GM19193 (cell line): Measurements from ENCODE around the gene LIMK1.
A peak's percentile ranks its signal among the peaks of the same experiment; 100 is the strongest.

Source experiments
- POLR2A ChIP-seq: IDR thresholded peaks from 4 replicates; pipeline ENCODE4 v1.6.1; 2011; ENCODE audit not compliant: insufficient read depth, insufficient read length; ENCODE audit errors: extremely low read depth

Gene LIMK1

GRCh38 chr7:74083117-74083876 lies at the start of gene LIMK1:
TSS of gene LIMK1 (plus strand) at chr7:74083804. CDS start at chr7:74083991, 187 bp downstream.
- TF ChIP-seq POLR2A, result peak; percentile 62

- TF ChIP-seq POLR2A, result no peak
Observed at GRCh38 chr7:74037609-74038008, 46.0 kb upstream of the LIMK1 start.

GRCh38 chr7:74038194-74038961 lies 45.2 kb upstream of the LIMK1 start:
- TF ChIP-seq POLR2A, result no peak

DNA sequence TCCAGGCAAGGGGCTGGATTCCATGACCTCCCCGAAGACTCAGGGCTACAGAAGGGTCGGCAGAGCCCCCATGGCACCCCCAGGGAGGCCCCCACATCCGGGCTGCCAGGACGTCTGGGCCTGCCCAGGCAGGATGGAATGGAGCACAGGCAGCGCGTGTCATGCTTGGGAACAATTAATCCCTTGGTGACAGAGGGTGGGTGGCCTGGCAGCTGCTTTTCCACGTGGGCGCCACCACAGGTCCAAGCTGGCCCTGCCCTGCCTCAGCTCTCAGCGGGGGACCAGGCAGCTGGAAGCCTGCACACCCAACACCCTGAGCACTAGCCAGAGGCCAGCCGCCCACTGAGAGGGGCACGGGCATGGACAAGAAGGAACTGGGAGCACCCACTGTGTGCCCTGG lies 44.3 kb upstream of the LIMK1 start:
- no peak for TF ChIP-seq POLR2A

DNA sequence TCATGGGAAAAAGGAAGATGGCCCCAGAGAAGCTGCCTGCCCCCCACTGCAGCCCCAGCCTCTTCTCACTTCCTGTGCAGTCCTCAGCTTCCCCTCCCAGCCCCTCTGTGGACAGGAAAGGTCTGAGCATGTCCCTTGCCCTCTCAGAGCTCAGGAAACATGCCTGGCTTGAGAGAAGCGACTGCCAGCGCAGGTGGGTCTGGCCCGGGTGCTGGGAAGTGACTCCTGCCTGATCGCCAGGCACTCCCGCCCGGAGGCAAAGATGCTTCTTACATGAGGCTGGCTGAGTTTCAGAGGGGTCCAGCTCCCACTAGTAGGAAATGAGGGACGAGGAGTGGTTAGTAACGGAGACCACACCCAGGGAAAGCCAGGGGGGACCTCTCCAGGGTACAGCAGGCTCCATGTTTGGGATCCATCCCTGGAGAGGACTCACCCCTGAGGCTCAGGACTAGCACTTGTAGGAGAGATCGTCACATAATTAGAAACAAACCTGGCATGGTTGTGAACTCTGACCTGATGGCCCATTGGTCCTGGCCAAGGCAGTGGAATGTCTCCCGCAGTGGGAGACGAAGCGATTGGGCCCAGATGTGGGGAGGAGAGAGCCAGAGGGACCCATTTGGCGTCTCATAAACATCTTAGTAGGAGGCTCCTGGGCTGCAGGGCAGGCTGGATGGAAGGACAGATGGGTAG lies 43.4 kb upstream of the LIMK1 start:
- TF ChIP-seq POLR2A, result no peak

GRCh38 chr7:74040791-74041520 lies 42.6 kb upstream of the LIMK1 start:
- TF ChIP-seq POLR2A, result no peak

- no peak for TF ChIP-seq POLR2A
Observed at GRCh38 chr7:74042746-74043522, 40.7 kb upstream of the LIMK1 start.

- TF ChIP-seq POLR2A, result no peak
Observed at GRCh38 chr7:74043523-74043951, 40.1 kb upstream of the LIMK1 start.

DNA sequence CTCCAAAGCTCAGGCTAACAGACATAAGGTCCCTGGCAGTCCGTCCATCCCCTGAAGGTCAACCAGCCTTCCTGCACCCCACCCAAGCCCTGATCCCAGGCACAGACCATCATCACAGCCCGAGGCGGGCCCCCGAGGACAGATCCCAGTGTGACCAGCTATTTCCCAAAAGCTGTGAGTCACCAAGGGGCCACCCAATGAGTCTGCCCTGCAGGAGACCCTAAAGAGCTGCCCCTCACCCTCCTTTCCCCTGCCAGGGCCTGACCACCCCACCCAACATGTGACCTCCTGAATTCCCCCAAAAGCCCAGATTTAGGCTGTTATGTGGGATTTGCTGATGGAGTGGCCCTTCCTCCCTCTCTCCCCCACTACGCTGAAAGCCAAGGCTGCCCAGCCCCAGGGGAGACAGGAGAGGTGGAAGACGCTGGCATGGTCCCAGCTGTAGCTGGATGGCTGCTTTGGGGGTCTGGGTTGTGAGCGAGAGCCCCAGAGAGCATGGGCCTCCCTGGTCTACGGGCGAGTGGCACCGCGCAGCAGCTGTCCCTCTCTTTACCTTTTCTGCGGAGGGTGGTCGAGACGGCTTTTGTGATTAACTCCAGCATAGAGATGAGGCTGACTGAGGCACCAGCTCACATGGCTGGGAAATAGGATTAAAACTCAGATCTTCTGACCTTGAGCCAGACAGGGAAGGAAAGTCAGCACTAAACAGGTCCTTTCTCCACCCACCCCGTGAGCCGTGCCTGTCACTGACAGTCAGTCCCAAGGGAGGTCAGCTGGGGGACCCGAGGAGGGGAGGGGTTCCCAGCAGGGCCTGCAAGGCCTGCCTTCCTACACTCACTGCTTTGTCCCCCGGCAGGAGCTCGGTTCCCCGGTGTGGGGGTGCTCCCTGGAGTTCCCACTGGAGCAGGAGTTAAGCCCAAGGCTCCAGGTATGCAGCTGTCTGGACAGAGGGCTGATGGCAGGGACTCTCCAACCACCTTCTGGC lies 38.9 kb upstream of the LIMK1 start:
- TF ChIP-seq POLR2A, result no peak

DNA sequence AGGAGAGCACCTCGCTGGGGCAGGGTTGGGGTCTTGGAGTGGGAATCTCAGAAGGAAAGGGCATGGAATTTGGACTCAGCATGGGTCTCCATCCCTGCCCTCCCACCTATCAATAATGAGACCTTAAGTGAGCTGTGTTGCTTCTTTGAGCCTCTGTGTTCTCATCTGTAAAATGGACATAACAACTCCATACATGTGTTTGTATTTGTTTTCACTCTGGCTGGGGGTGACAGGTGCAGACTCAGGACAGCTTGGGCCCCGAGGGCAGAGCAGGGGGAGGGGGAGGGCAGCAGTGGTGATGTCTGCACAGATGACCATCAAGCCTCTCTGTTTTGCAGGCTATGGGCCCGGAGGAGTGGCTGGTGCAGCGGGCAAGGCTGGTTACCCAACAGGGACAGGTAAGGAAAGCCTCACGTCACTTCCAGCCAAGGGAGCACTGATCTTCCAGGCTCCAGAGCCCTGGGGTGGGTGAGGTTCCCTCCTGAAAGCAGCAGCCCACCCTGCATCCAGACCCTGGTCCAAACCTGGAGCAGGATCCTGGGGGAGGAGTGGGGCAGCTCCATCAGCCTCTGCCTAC lies 35.7 kb upstream of the LIMK1 start:
- TF ChIP-seq POLR2A, result no peak

DNA sequence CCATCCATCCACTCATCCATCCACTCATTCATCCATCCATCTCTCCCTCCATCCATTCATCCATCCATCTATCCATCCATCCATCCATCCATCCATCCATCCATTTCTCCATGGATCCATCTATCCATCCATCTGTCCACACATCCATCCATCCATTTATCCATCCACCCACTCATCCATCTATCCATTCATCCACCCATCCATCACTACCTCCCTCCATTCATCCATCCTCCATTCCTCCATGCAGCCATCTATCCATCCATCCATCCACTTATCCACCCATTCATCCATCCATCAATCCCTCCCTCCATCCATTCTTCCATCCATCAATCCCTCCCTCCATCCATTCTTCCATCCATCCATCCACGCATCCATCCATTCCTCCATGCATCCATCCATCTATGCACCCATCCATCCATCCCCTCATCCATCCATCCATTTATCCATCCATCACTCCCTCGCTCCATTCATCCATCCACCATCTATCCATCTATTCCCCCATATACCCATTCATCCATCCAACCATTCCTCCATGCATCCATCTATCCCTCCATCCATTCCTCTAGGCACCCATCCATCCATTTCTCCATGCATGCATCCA lies 34.5 kb upstream of the LIMK1 start:
- TF ChIP-seq POLR2A, result no peak
